Left lobe of liver (tissue), 2 donors: ENCODE results near the gene MRPL50. TPM values are rescaled to one million over a fixed set of nuclear protein-coding genes. Genes with fewer than 3 reads are reported as not detected.

ENCODE experiments used
- ATAC-seq: fragments of 200-7000 bp; cut with Tn5 transposase; one replicate; pipeline ENCODE4 v1.9.1; 2020; ENCODE audit warnings: mild to moderate bottlenecking, moderate library complexity
- DNase-seq: peaks from one replicate; pipeline ENCODE4 v3.0.0-alpha.2; 2020; ENCODE audit warnings: low spot score
- total RNA-seq: library from RNA; stranded (reverse); gene quantifications from one replicate; pipeline ENCODE4 v1.2.1, GENCODE V29; 2021
- donor health status: DM: no; HTN: no; CAD: no; lungs with moderate emphysema.
- donor health status: DM: no; HTN: yes; CAD: no.

Gene MRPL50
- 5.1 TPM for total RNA-seq

GRCh38 chr9:101398068-101398929, at the start of gene MRPL50, which contains the start of gene ZNF189:
Gene MRPL50, minus strand, starts transcription at chr9:101398618. Its CDS starts 26 bp downstream, at chr9:101398592.
Gene ZNF189, plus strand, starts transcription at chr9:101398851. Its CDS starts 306 bp downstream, at chr9:101399157.
- peak; percentile 94 for ATAC-seq
- peak; percentile 99 for DNase-seq

- ATAC-seq, result no peak
- no peak for DNase-seq
Observed at GRCh38 chr9:101446732-101447131, 48.3 kb upstream of the MRPL50 start.

GRCh38 chr9:101445353-101446029, 47.1 kb upstream of the MRPL50 start:
- no peak for DNase-seq
- peak; percentile 7 for ATAC-seq

- peak; percentile 73 for ATAC-seq
Observed at GRCh38 chr9:101443364-101443771, 45.0 kb upstream of the MRPL50 start.

GRCh38 chr9:101442736-101443135, 44.3 kb upstream of the MRPL50 start:
- DNase-seq, result no peak

More at GRCh38 chr9:101443364-101443771, 45.0 kb upstream of the MRPL50 start:
- peak; percentile 98 for DNase-seq

GRCh38 chr9:101442318-101442717, 43.9 kb upstream of the MRPL50 start:
- ATAC-seq (peak; percentile 38), DNase-seq (peak; percentile 74)

More at GRCh38 chr9:101442736-101443135, 44.3 kb upstream of the MRPL50 start:
- no peak for ATAC-seq

- DNase-seq (no peak), ATAC-seq (peak; percentile 36)
Observed at GRCh38 chr9:101440714-101441230, 42.4 kb upstream of the MRPL50 start.

- DNase-seq (no peak), ATAC-seq (no peak)
Observed at GRCh38 chr9:101438523-101438922, 40.1 kb upstream of the MRPL50 start.

- DNase-seq, result peak; percentile 95
- peak; percentile 58 for ATAC-seq
Observed at GRCh38 chr9:101437806-101438232, 39.4 kb upstream of the MRPL50 start.

- ATAC-seq (peak; percentile 52), DNase-seq (peak; percentile 76)
Observed at GRCh38 chr9:101435601-101436079, 37.2 kb upstream of the MRPL50 start, which contains the start of gene ALDOB. Gene ALDOB, minus strand, starts transcription at chr9:101435774. Its CDS starts 4,887 bp downstream, at chr9:101430887.

- DNase-seq, result no peak
- no peak for ATAC-seq
Observed at GRCh38 chr9:101434998-101435397, 36.6 kb upstream of the MRPL50 start.

- no peak for ATAC-seq
- no peak for DNase-seq
Observed at GRCh38 chr9:101433229-101433628, 34.8 kb upstream of the MRPL50 start.

GRCh38 chr9:101432740-101433139, 34.3 kb upstream of the MRPL50 start:
- DNase-seq (no peak), ATAC-seq (no peak)

GRCh38 chr9:101432171-101432570, 33.8 kb upstream of the MRPL50 start:
- ATAC-seq (no peak), DNase-seq (no peak)

GRCh38 chr9:101429736-101430135, 31.3 kb upstream of the MRPL50 start:
- DNase-seq (peak; percentile 62), ATAC-seq (peak; percentile 10)

GRCh38 chr9:101428909-101429308, 30.5 kb upstream of the MRPL50 start:
- no peak for DNase-seq
- ATAC-seq, result peak; percentile 0

- no peak for ATAC-seq
Observed at GRCh38 chr9:101427957-101428655, 29.7 kb upstream of the MRPL50 start.

GRCh38 chr9:101427358-101427757, 28.9 kb upstream of the MRPL50 start:
- ATAC-seq (no peak), DNase-seq (no peak)

More at GRCh38 chr9:101427957-101428655, 29.7 kb upstream of the MRPL50 start:
- DNase-seq, result no peak

- peak; percentile 28 for ATAC-seq
Observed at GRCh38 chr9:101421653-101422065, 23.2 kb upstream of the MRPL50 start.

GRCh38 chr9:101419863-101420262, 21.4 kb upstream of the MRPL50 start:
- ATAC-seq (no peak), DNase-seq (no peak)

More at GRCh38 chr9:101421653-101422065, 23.2 kb upstream of the MRPL50 start:
- peak; percentile 78 for DNase-seq
